SK-N-SH (cell line): Measurements from ENCODE around the gene GNG13. TPM values are rescaled to one million over a fixed set of nuclear protein-coding genes. Genes with fewer than 3 reads are reported as not detected.

Experiments
- CTCF ChIA-PET: fragments of 300-600, 350-600 bp; formaldehyde crosslinking; extraction: SDS; loops from one replicate; lab custom pipeline; 2021; lab: Yijun Ruan, JAX
- POLR2A ChIA-PET: fragments of 350-600 bp; sonication (Branson Sonifier 250); formaldehyde crosslinking; extraction: SDS; loops from one replicate; lab custom pipeline; 2020; ENCODE audit warnings: antibody characterized with exemption, inconsistent platforms; lab: Yijun Ruan, JAX
- DNase-seq: peaks from one replicate; pipeline ENCODE4 v3.0.0; 2012
- H2AFZ ChIP-seq: fragments of 200-600 bp; sonication (generic); 2 replicates; pipeline ENCODE4 v1.8.1; 2016; ENCODE audit warnings: antibody characterized with exemption, mild to moderate bottlenecking, low read depth
- H3F3A ChIP-seq: fragments of 200-600 bp; sonication (generic); replicated peaks from 2 replicates; pipeline ENCODE3; 2016; ENCODE audit warnings: antibody characterized with exemption, mild to moderate bottlenecking; ENCODE audit not compliant: insufficient read depth
- H3K27ac ChIP-seq, 2 experiments: fragments of 200-500 bp in 1 of 2; fragments of 200-600 bp in 1 of 2; sonication (Bioruptor generic) in 1 of 2; sonication (generic), shearing (Covaris generic) in 1 of 2; 2 replicates each; pipeline versions ENCODE4 v1.5.1 to v1.6.1; 2014 to 2016; ENCODE audit warnings: low read depth in 2 of 2, inconsistent platforms in 1 of 2, low read length in 1 of 2, mild to moderate bottlenecking in 1 of 2, mixed read lengths in 1 of 2
- H3K27me3 ChIP-seq: fragments of 200-600 bp; sonication (generic), shearing (Covaris generic); 2 replicates; pipeline ENCODE4 v1.6.1; 2016; ENCODE audit warnings: mixed run types; ENCODE audit not compliant: insufficient read depth
- H3K36me3 ChIP-seq, 2 experiments: fragments of 200-500 bp in 1 of 2; fragments of 200-600 bp in 1 of 2; sonication (Bioruptor generic) in 1 of 2; sonication (generic) in 1 of 2; replicated peaks in 1 of 2; 2 replicates each; pipeline versions ENCODE3 to v1.5.1; 2014 to 2016; ENCODE audit warnings: low read length in 1 of 2, mild to moderate bottlenecking in 1 of 2; ENCODE audit not compliant: insufficient read depth in 2 of 2, control insufficient read depth in 1 of 2
- H3K4me1 ChIP-seq, 2 experiments: fragments of 200-500 bp in 1 of 2; fragments of 200-600 bp in 1 of 2; sonication (Bioruptor generic) in 1 of 2; sonication (generic), shearing (Covaris generic) in 1 of 2; 2 replicates each; pipeline versions ENCODE4 v1.5.1 to v1.6.1; 2014 to 2016; ENCODE audit warnings: low read depth in 1 of 2, low read length in 1 of 2, mixed run types in 1 of 2; ENCODE audit not compliant: insufficient read depth in 2 of 2, control insufficient read depth in 1 of 2
- H3K4me2 ChIP-seq: fragments of 200-600 bp; sonication (generic), shearing (Covaris generic); 2 replicates; pipeline ENCODE4 v1.6.1; 2017; ENCODE audit warnings: mixed run types
- H3K4me3 ChIP-seq, 2 experiments: fragments of 200-500 bp in 1 of 2; fragments of 200-600 bp in 1 of 2; sonication (Bioruptor generic) in 1 of 2; sonication (generic), shearing (Covaris generic) in 1 of 2; 2 replicates each; pipeline versions ENCODE4 v1.5.1 to v1.8.1; 2014 to 2016; ENCODE audit warnings: low read depth in 2 of 2, inconsistent platforms in 1 of 2, low read length in 1 of 2, mild to moderate bottlenecking in 1 of 2, mixed read lengths in 1 of 2, moderate library complexity in 1 of 2
- H3K79me2 ChIP-seq: fragments of 200-600 bp; sonication (generic); 2 replicates; pipeline ENCODE4 v1.8.1; 2017; ENCODE audit warnings: mild to moderate bottlenecking; ENCODE audit not compliant: insufficient read depth
- H3K9ac ChIP-seq: fragments of 200-600 bp; sonication (generic); 2 replicates; pipeline ENCODE4 v1.6.1; 2017; ENCODE audit warnings: mixed run types
- H3K9me2 ChIP-seq: fragments of 200-600 bp; sonication (generic); 2 replicates; pipeline ENCODE4 v1.6.1; 2017; ENCODE audit warnings: mixed run types
- H3K9me3 ChIP-seq: fragments of 200-600 bp; sonication (generic); 2 replicates; pipeline ENCODE4 v1.6.1; 2017; ENCODE audit warnings: mixed run types, mild to moderate bottlenecking, moderate library complexity
- H4K20me1 ChIP-seq: fragments of 200-600 bp; sonication (generic); 2 replicates; pipeline ENCODE4 v1.6.1; 2017; ENCODE audit warnings: mild to moderate bottlenecking, mixed run types; ENCODE audit not compliant: insufficient read depth
- CHD2 ChIP-seq: fragments of 150-350 bp; IDR thresholded peaks from 2 replicates; pipeline ENCODE4 v1.6.1; 2018; ENCODE audit warnings: low read length; ENCODE audit not compliant: partially characterized antibody
- EP300 ChIP-seq, 2 experiments: IDR thresholded peaks; 2 replicates each; pipeline versions ENCODE4 v1.4.0 to v1.6.1; 2012; ENCODE audit warnings: borderline replicate concordance in 1 of 2, low read depth in 1 of 2, low read length in 1 of 2
- FOXM1 ChIP-seq: IDR thresholded peaks from 2 replicates; pipeline ENCODE4 v1.4.0; 2012; ENCODE audit warnings: low read depth, mild to moderate bottlenecking
- GABPA ChIP-seq: IDR thresholded peaks from 2 replicates; pipeline ENCODE4 v1.4.0; 2012; ENCODE audit warnings: low read depth, mild to moderate bottlenecking
- GATA2 ChIP-seq: sonication (generic); formaldehyde crosslinking; IDR thresholded peaks from 2 replicates; pipeline ENCODE4 v1.5.0; 2020; ENCODE audit warnings: mild to moderate bottlenecking, missing genetic modification reagents
- JUND ChIP-seq: IDR thresholded peaks from 2 replicates; pipeline ENCODE4 v1.4.0; 2012
- MEF2A ChIP-seq: IDR thresholded peaks from 2 replicates; pipeline ENCODE4 v1.4.0; 2012; ENCODE audit warnings: low read depth, borderline replicate concordance
- MXI1 ChIP-seq: IDR thresholded peaks from 2 replicates; pipeline ENCODE4 v1.6.1; 2012; ENCODE audit warnings: mild to moderate bottlenecking, low read depth, low read length, improper control_type of control experiment
- POLR2AphosphoS5 ChIP-seq: IDR thresholded peaks from 2 replicates; pipeline ENCODE4 v1.6.1; 2012; ENCODE audit warnings: low read depth, low read length
- RCOR1 ChIP-seq: fragments of 150-350 bp; IDR thresholded peaks from 2 replicates; pipeline ENCODE4 v1.6.1; 2017; ENCODE audit warnings: antibody characterized with exemption, low read length
- RFX5 ChIP-seq: IDR thresholded peaks from 2 replicates; pipeline ENCODE4 v1.6.1; 2012; ENCODE audit warnings: mild to moderate bottlenecking, improper control_type of control experiment, low read length
- RXRA ChIP-seq: IDR thresholded peaks from 2 replicates; pipeline ENCODE4 v1.4.0; 2012; ENCODE audit warnings: low read depth, mild to moderate bottlenecking, borderline replicate concordance
- SIN3A ChIP-seq: IDR thresholded peaks from 2 replicates; pipeline ENCODE4 v1.6.1; 2012; ENCODE audit warnings: low read depth, mild to moderate bottlenecking, low read length, moderate library complexity, borderline replicate concordance
- TCF12 ChIP-seq: IDR thresholded peaks from 2 replicates; pipeline ENCODE4 v1.4.0; 2012
- YY1 ChIP-seq: IDR thresholded peaks from 2 replicates; pipeline ENCODE4 v1.4.0; 2012; ENCODE audit warnings: low read depth, mild to moderate bottlenecking
- WGBS: methylation state at CpG from one replicate; pipeline ENCODE4 v1.1.6; 2017; ENCODE audit warnings: low lambda C conversion rate; 5-methylcytosine and 5-hydroxymethylcytosine counted together
- polyA plus RNA-seq, 3 experiments: library from polyadenylated mRNA; depleted of rRNA; stranded (reverse); fragments of >200 nt; gene quantifications; 2 replicates each; pipeline ENCODE4 v1.2.3, GENCODE V29; 2012
- TF ChIP-seq, protein P1 (sequence below): IDR thresholded peaks from 2 replicates; pipeline ENCODE4; 2012
- TF ChIP-seq, protein P2 (sequence below): IDR thresholded peaks from 2 replicates; pipeline ENCODE4 v1.4.0; 2012; ENCODE audit warnings: low read depth, borderline replicate concordance

The GNG13 gene
- polyA plus RNA-seq, 1 of the 3 experiments (the other 2 are of a cell fraction): not detected

GRCh38 chr16:769184-769784 lies 31.2 kb downstream of the GNG13 start (continued):
- TF ChIP-seq POLR2AphosphoS5 (no peak), TCF12 (no peak), RXRA (no peak), GABPA (no peak)
- TF ChIP-seq, protein P1, sequence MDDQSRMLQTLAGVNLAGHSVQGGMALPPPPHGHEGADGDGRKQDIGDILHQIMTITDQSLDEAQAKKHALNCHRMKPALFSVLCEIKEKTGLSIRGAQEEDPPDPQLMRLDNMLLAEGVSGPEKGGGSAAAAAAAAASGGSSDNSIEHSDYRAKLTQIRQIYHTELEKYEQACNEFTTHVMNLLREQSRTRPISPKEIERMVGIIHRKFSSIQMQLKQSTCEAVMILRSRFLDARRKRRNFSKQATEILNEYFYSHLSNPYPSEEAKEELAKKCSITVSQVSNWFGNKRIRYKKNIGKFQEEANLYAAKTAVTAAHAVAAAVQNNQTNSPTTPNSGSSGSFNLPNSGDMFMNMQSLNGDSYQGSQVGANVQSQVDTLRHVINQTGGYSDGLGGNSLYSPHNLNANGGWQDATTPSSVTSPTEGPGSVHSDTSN: no peak
- TF ChIP-seq, protein P2, sequence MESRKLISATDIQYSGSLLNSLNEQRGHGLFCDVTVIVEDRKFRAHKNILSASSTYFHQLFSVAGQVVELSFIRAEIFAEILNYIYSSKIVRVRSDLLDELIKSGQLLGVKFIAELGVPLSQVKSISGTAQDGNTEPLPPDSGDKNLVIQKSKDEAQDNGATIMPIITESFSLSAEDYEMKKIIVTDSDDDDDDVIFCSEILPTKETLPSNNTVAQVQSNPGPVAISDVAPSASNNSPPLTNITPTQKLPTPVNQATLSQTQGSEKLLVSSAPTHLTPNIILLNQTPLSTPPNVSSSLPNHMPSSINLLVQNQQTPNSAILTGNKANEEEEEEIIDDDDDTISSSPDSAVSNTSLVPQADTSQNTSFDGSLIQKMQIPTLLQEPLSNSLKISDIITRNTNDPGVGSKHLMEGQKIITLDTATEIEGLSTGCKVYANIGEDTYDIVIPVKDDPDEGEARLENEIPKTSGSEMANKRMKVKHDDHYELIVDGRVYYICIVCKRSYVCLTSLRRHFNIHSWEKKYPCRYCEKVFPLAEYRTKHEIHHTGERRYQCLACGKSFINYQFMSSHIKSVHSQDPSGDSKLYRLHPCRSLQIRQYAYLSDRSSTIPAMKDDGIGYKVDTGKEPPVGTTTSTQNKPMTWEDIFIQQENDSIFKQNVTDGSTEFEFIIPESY: no peak
- TF ChIP-seq, all 33 proteins: peak for 0

DNA sequence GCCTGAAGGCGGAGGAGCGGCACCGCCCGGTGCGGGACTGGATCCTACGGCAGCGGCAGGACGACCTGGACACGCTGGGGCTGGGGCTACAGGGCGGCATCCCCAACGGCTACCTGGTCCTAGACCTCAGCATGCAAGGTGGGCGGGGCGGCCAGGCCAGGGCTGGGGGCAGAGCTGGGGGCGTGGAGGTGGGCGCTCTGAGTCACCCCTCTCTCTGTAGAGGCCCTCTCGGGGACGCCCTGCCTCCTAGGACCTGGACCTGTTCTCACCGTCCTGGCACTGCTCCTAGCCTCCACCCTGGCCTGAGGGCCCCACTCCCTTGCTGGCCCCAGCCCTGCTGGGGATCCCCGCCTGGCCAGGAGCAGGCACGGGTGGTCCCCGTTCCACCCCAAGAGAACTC lies 32.1 kb downstream of the GNG13 start:
- TF ChIP-seq JUND (no peak), MXI1 (no peak), SIN3A (no peak), CHD2 (no peak), YY1 (no peak), EP300 (IDR thresholded peaks at IDR 0.05; ENCODE audit: borderline replicate concordance in 1 of 2, low read depth in 1 of 2, low read length in 1 of 2) (no peak), RFX5 (no peak), GATA2 (CRISPR knock-in tag) (no peak), GABPA (no peak), FOXM1 (no peak), POLR2AphosphoS5 (no peak), RXRA (no peak), RCOR1 (no peak), TCF12 (no peak), MEF2A (no peak)
- TF ChIP-seq, protein P2: no peak
- Histone ChIP-seq H4K20me1 (no peaks in the 10 kb centered on the region), H3F3A (no peaks in the 10 kb centered on the region), H3K27me3 (no peaks in the 10 kb centered on the region), H3K4me2 (no peak overlapping the region), H3K4me1 (no peaks in the 10 kb centered on the region), H3K9me2 (no peaks in the 10 kb centered on the region), H3K27ac (no peak overlapping the region), H3K79me2 (no peaks in the 10 kb centered on the region), H3K4me3 (no peak overlapping the region), H3K9ac (no peak overlapping the region), H3K9me3 (no peaks in the 10 kb centered on the region), H3K36me3 (no peaks in the 10 kb centered on the region), H2AFZ (no peak overlapping the region)
- DNase-seq: no peak
- POLR2A ChIA-PET: no interaction called here
- 90% methylated on average over 13 of the region's 21 CpGs for WGBS
- CTCF ChIA-PET: no interaction called here
